Caco-2 (cell line): ENCODE data around the gene C10orf90. TPM values are rescaled to one million over a fixed set of nuclear protein-coding genes. Genes with fewer than 3 reads are reported as not detected.

Experiments used
- BruUV-seq: library from RNA; stranded (reverse); fragments of 400-500 nt; replicated peaks from 2 replicates; lab custom pipeline; 2021; lab: Mats Ljungman, UMichigan
- CTCF ChIA-PET: fragments of 300-600 bp; sonication (Branson Sonifier 250); formaldehyde crosslinking; loops from one replicate; lab custom pipeline; 2022; ENCODE audit warnings: antibody characterized with exemption; lab: Charles Lee
- POLR2A ChIA-PET: fragments of 300-600 bp; sonication (Branson Sonifier 250); formaldehyde crosslinking; loops from one replicate; lab custom pipeline; 2022; ENCODE audit warnings: antibody characterized with exemption; lab: Charles Lee
- DNase-seq, 2 experiments: peaks; one replicate each; pipeline versions ENCODE4 v3.0.0 to v3.0.0-alpha.2; 2020 to 2022
- H3K27me3 ChIP-seq: replicated peaks from 2 replicates; pipeline ENCODE4 v1.6.0; 2011; ENCODE audit warnings: low read length; ENCODE audit not compliant: control insufficient read depth, insufficient read depth
- H3K36me3 ChIP-seq: 2 replicates; pipeline ENCODE4 v1.5.1; 2011; ENCODE audit warnings: low read length; ENCODE audit not compliant: control insufficient read depth, insufficient read depth
- H3K4me1 ChIP-seq: fragments of 250-450 bp; sonication (Bioruptor Pico); 2 replicates; pipeline ENCODE4 v1.5.1; 2020; ENCODE audit warnings: mild to moderate bottlenecking
- H3K4me3 ChIP-seq: 2 replicates; pipeline ENCODE4 v1.5.1; 2011; ENCODE audit warnings: low read depth, mild to moderate bottlenecking, control low read depth, low read length
- H3K9me3 ChIP-seq: fragments of 250-450 bp; sonication (Bioruptor Pico); 2 replicates; pipeline ENCODE4 v1.5.1; 2020; ENCODE audit warnings: mild to moderate bottlenecking, moderate library complexity
- H3K27ac Mint-ChIP-seq: one replicate; pipeline ENCODE4 v1.8.0; 2022; ENCODE audit warnings: mixed read lengths; ENCODE audit not compliant: unreplicated experiment
- H3K27me3 Mint-ChIP-seq: one replicate; pipeline ENCODE4 v1.8.0; 2022; ENCODE audit warnings: mixed read lengths; ENCODE audit not compliant: insufficient read depth, unreplicated experiment
- H3K36me3 Mint-ChIP-seq: one replicate; pipeline ENCODE4 v1.8.0; 2022; ENCODE audit warnings: mild to moderate bottlenecking, mixed read lengths; ENCODE audit not compliant: insufficient read depth, unreplicated experiment
- H3K4me1 Mint-ChIP-seq: one replicate; pipeline ENCODE4 v1.8.0; 2022; ENCODE audit warnings: low read depth, mixed read lengths; ENCODE audit not compliant: unreplicated experiment
- H3K4me3 Mint-ChIP-seq: one replicate; pipeline ENCODE4 v1.8.0; 2022; ENCODE audit warnings: mild to moderate bottlenecking, moderate library complexity, mixed read lengths; ENCODE audit not compliant: unreplicated experiment
- H3K9me3 Mint-ChIP-seq: one replicate; pipeline ENCODE4 v1.8.0; 2022; ENCODE audit warnings: mixed read lengths; ENCODE audit not compliant: unreplicated experiment
- CTCF ChIP-seq, 2 experiments: fragments of 200-600 bp in 1 of 2; IDR thresholded peaks; 1 replicate in 1 of 2; 2 replicates in 1 of 2; pipeline versions ENCODE4 v1.5.1 to v1.8.0; 2011 to 2022; ENCODE audit warnings: antibody characterized with exemption in 1 of 2, control low read depth in 1 of 2, inconsistent platforms in 1 of 2, low read depth in 1 of 2, low read length in 1 of 2, mild to moderate bottlenecking in 1 of 2, moderate library complexity in 1 of 2; ENCODE audit not compliant: insufficient read depth in 1 of 2, severe bottlenecking in 1 of 2, unreplicated experiment in 1 of 2
- intact Hi-C: fragments of 100-400 bp; cut with micrococcal nuclease; formaldehyde crosslinking; loops from one replicate; pipeline ENCODE4 v1.10.0; 2022; ENCODE audit not compliant: unreplicated experiment
- total RNA-seq: library from RNA; stranded (reverse); gene quantifications from 2 replicates; pipeline ENCODE4 v1.2.3, GENCODE V29; 2022

Gene C10orf90
- total RNA-seq, 1 experiment from 2014 or later = not detected

GRCh38 chr10:126394948-126395347, 275.5 kb downstream of the C10orf90 start:
- Histone ChIP-seq H3K36me3 (no peaks in the 10 kb centered on the region), H3K9me3 (no peaks in the 10 kb centered on the region), H3K27me3 (no peaks in the 10 kb centered on the region), H3K4me1 (no peaks in the 10 kb centered on the region), H3K4me3 (no peak overlapping the region)
- H3K4me1 Mint-ChIP-seq = no peaks in the 10 kb centered on the region
- no peak for DNase-seq
- ChIA-PET CTCF (no interaction called here), POLR2A (no interaction called here)
- H3K27ac Mint-ChIP-seq = no peak overlapping the region
- no peaks in the 10 kb centered on the region for H3K36me3 Mint-ChIP-seq
- TF ChIP-seq CTCF (IDR thresholded peaks at IDR 0.05; ENCODE audit: insufficient read depth in 1 of 2, low read depth in 1 of 2, low read length in 1 of 2, severe bottlenecking in 1 of 2, unreplicated experiment in 1 of 2) = no peak
- no peak overlapping the region for H3K4me3 Mint-ChIP-seq
- no TSS peak for BruUV-seq
- H3K27me3 Mint-ChIP-seq = peaks cover 29% of the 10 kb centered on the region
- intact Hi-C loops = no loop called here
- H3K9me3 Mint-ChIP-seq = no peaks in the 10 kb centered on the region

GRCh38 chr10:126393076-126393475, 277.4 kb downstream of the C10orf90 start:
- Histone ChIP-seq H3K36me3 (no peaks in the 10 kb centered on the region), H3K4me3 (no peak overlapping the region), H3K4me1 (no peaks in the 10 kb centered on the region), H3K27me3 (no peaks in the 10 kb centered on the region), H3K9me3 (no peaks in the 10 kb centered on the region)
- Mint-ChIP-seq H3K27me3 (peaks cover 26% of the 10 kb centered on the region), H3K27ac (no peak overlapping the region), H3K9me3 (no peaks in the 10 kb centered on the region), H3K4me3 (no peak overlapping the region), H3K36me3 (no peaks in the 10 kb centered on the region), H3K4me1 (no peaks in the 10 kb centered on the region)
- no peak for DNase-seq
- intact Hi-C loops = no loop called here
- no peak for TF ChIP-seq CTCF (IDR thresholded peaks at IDR 0.05; ENCODE audit: insufficient read depth in 1 of 2, low read depth in 1 of 2, low read length in 1 of 2, severe bottlenecking in 1 of 2, unreplicated experiment in 1 of 2)
- ChIA-PET POLR2A (no interaction called here), CTCF (no interaction called here)
- BruUV-seq = no TSS peak

- intact Hi-C loops = no loop called here
- Histone ChIP-seq H3K4me1 (no peaks in the 10 kb centered on the region), H3K27me3 (no peaks in the 10 kb centered on the region), H3K36me3 (no peaks in the 10 kb centered on the region), H3K9me3 (no peaks in the 10 kb centered on the region), H3K4me3 (no peak overlapping the region)
- Mint-ChIP-seq H3K36me3 (no peaks in the 10 kb centered on the region), H3K9me3 (no peaks in the 10 kb centered on the region), H3K27ac (no peak overlapping the region), H3K27me3 (peaks cover 28% of the 10 kb centered on the region), H3K4me1 (peaks cover 1% of the 10 kb centered on the region), H3K4me3 (no peak overlapping the region)
- no peak for TF ChIP-seq CTCF (IDR thresholded peaks at IDR 0.05; ENCODE audit: insufficient read depth in 1 of 2, low read depth in 1 of 2, low read length in 1 of 2, severe bottlenecking in 1 of 2, unreplicated experiment in 1 of 2)
- POLR2A ChIA-PET = no interaction called here
- CTCF ChIA-PET = no interaction called here
- BruUV-seq = no TSS peak
- DNase-seq = no peak
These were observed 278.0 kb downstream of the C10orf90 start for GRCh38 chr10:126392469-126392868.
